IPS-NIHi11 (cell line): ENCODE results near the gene SORCS1.

Experiments used
- DNase-seq: peaks from one replicate; pipeline ENCODE4 v3.0.0; 2012; ENCODE audit warnings: mixed read lengths, low spot score

SORCS1 gene

DNA sequence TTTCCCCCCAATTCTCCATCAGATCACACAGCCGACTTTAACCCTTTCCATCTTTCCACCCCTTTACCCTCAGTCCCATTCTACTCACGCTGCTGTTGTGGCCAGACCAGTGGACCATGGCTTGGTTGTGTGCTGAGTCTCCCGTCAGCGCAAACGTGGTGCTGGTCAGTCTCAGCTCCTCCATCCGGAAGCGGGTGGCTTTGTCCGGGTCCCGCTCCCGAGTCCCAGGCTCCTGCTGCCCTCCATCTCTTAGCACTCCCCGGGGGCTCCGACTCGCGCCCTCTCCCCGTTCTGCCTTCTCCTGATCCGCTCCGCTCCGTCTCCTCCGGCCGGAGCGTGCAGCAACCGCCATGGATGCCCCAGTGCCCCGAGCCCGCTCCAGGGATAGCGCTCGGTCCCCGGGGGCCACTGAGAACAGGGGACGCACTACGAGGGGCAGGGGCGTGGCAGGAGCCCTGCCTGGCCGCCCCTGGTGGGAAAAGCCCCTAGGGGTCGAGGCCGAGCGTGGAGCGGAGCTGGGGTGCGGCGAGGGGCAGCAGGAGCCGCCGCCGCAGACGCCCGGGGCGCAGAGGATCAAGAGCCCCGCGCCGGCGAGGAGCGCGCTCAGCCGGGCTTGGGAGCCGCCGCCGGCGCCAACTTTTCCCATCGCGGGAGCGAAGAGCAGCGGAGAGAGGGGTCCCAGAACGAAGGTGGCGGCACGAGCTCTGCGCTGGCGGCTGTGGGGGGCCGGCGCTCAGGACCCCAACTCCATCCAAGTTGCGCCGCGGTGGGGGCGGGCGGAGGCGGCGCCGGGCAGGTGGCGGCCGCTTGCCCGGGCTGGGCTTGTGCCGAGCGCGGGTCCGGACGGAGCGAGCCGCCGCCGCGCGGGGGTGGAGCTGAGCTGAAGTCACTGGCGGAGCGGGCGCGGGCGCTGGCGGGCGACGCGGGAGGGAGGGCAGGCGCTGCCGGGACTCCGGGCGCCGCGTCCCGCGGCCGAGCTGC lies at the start of gene SORCS1:
SORCS1 (minus strand) TSS at position 826 of the 981 bp plus-strand sequence.
- DNase-seq, result peak; percentile 69

DNA sequence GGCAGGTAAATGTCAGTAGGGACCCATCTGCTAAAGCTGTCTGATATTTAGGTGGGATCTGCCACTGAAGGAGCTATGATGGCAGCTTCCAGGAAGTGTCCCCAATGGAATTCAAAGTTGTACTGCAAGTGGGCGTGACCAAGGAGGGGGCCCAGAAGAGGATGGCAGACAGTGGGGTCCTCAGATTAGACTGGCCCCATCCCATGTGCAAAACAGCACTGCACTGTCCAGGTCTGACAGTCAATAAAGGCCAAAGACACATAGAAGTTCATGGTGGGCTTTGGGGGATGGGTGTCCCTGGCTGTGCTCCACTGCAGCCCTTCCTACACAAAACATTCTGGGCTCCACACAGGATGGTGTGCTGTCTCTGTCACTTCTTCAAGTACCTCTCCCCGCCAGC lies 49.8 kb upstream of the SORCS1 start:
- no peak for DNase-seq

DNA sequence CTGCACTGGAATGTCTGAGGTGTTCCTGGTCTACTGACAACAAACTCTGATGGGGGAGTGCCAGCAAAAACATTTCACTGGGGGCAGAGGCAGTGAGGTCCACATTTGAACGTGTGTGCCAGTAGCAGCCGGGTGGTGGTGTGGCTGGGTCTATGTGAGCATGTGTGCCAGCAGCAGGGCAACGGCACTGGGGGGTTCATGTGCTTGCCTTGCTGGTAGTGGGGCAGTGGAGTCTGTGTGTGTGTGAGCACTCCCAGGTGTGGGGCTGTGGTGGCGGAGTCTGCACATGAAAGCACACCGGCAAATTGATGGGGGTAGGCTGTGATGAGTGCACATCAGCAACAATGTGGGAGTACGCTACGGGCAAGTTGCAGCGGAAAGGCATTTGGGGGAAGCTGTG lies 49.4 kb upstream of the SORCS1 start:
- DNase-seq, result no peak

DNA sequence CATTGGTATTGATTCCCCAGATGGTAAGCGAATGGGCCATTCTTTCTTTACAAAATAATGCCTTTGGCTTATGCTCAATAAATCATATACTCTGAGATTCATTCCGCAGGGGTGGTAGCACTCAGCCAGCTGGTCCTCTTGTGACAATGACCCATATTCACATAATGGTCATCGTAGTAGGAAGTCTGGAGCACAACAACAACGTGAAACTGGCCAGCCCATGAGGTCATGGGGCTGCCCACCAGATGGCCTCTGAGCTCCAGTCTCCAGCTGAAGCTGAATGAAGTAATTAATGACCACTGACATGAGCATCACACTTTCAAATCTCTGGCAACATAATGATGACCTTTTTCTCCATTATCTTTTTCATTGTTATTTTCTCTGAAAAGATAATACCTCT lies 42.3 kb upstream of the SORCS1 start:
- no peak for DNase-seq

DNA sequence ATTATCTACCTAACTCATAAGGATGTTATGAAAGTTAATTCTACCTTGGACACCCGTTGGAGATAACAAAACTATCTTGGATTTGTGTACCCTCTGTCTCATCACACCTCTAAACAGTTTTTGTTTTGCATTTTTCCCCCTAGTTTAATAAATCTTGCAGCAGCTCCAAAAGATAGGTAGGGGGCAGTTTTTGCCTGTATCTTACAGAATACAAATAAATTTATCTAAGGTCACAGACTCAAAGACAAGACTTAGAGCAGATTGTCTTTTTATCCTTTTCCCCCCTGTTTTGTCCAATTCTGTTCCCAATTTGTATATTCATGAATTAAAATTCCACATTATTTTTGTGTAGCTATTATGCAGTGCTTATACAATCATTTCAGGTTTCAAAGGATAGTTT lies 5.0 kb upstream of the SORCS1 start:
- DNase-seq, result no peak

DNA sequence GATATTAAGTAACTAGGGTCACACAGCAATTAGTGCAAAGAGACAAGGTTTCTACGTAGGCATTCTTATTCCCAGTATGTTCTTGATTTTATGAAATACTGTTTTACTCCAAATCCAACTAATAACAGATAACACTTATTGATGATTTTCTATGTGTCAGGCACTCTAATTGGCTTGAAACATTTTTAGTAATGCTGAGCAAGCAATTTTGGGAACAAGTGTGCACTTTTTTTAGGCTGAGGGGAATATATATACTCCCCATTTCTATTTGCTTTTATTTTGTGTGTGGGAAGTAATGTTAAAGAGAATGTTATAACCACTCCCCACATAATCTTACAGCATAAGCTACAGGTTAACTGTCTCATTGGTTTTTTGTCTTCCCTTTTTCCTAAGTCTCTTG lies 4.2 kb upstream of the SORCS1 start:
- DNase-seq, result no peak

DNA sequence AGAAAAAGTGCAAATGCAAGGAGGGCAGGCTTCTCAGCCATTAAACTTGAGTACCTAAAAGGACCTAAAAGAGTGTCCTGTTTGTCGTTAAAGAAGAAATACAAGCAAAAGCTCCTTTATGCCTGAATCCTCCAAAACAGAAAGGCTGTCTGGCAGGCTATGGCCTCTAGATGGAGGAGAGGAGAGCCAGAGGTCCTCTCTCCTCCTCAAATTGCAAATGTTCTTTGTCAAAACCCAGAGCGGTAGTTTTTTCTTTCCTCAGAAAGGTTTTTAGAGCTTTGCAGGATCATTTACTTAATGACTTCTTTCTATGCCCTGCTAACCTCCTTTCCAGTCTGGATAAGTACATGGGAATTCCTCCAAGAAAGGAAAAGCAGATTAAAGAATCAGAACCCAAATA lies 1.9 kb upstream of the SORCS1 start:
- peak; percentile 25 for DNase-seq

DNA sequence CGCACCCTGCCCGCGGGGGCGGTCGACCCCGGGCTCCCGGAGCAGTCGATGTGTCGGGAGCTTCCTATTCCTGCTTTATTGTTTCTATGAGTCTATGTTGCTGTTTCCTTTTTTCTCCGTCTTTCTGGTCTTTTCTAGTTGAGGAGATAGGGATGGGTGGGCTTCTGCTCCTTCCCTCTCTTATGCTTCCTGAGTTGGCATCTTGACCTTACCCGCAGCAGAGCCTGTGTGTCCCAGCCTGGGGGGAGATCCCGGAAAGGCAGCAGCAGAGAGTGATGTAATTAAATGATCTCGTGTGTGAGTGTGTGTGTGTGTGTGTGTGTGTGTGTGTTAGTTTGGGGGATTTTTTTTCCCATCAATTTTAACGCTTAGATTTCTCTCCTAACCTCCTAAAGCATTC lies 486 bp upstream of the SORCS1 start:
- peak; percentile 17 for DNase-seq

DNA sequence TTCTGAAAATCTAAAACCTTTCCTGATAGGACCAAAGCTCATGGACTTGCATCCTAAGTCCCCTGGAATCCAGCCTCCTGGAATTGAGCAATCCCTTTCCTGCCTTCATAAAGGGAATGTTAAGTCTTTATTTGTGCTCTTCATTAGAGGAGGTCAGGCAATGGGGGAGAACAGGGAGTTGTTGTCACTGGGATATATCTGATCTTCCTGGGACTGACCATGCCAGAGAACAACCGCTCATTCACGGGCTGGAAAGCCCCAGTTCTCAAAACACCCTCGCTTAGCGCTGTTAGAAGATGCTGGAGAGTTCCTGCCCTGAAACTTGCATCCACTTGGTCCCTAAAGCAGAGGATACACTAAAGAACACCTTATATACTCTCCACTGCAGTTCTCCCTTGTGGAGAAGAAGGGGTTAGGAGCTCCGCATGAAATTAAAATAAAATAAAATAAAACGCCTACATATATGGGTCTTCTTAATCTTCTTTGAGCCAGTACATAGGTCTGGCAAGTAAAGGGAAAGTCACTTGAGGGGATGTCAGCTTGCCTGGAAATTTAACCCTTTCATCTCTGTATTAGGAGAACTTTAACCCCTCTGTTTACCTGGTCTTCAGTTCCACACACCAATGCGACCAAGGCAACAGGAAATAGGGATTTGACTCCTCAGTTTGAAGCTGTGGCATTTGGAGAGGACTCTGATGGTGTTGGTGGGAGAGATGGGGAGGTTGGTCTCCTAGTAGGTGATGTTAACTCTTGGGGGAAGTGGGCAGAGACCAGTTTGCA lies 1.2 kb downstream of the SORCS1 start:
- no peak for DNase-seq

DNA sequence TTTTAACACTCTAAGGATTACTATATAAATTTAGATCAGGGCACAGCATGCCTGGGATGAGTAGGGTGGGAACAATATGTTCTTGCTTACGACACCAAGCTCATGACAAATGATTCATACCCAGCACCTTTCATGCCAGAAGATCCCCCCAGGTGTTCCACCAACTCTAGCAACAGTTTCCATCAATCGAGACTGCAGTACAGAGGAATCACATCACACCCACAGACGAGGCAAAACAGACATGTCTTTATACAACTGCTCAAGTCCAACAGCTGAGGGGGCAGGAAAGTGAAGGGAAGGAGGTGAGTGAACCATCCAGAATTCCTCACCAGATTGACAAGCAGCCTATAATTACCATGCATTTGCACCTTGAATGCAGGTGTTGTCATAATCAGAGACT lies 3.6 kb downstream of the SORCS1 start:
- DNase-seq, result no peak

DNA sequence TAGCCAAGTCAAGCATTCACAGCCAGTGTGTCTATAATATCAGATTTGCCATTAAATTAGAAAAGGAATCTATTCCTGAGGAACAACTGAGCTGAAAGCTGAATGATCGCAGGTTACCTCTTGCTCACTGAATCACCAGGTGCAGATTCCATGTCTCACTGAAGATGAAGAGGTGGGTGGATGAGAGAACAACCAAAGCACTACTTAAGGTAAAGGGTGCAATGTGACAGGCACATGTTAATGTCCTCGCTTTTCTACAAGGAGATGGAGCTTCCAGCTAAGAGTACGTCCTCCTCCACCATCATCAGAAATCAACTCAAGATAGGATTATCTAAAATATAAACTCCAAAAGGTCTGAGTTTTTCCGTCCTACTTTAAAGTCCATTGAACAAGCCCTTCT lies 4.6 kb downstream of the SORCS1 start:
- DNase-seq, result no peak

DNA sequence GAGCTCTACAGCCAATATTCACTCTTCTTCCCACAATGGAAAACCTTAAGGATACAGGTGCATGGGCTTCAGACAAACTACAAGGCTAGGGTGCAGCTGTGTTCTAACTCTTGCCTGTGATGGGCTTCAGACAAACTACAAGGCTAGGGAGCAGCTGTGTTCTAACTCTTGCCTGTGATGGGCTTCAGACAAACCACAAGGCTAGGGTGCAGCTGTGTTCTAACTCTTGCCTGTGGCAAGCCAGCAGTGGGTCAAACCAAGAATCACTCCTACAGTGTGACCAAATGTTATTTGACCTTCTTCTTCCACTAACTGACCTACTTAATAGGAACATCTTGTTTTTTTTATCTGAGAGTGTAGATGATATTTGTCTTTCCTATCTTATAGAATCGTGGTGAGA lies 7.4 kb downstream of the SORCS1 start:
- DNase-seq, result no peak

DNA sequence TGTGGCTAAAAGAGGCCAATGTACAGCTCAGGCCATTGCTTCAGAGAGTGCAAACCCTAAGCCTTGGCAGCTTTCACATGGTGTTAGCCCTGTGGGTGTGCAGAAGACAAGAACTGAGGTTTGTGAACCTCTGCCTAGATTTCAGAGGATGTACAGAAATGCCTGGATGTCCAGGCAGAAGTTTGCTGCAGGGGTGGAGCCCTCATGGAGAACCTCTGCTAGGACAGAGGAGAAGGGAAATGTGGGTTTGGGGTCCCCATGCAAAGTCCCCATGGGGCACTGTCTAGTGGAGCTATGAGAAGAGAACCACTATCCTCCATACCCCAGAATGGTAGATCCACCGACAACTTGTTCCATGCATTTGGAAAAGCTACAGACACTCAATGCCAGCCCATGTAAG lies 12.4 kb downstream of the SORCS1 start:
- DNase-seq, result no peak

DNA sequence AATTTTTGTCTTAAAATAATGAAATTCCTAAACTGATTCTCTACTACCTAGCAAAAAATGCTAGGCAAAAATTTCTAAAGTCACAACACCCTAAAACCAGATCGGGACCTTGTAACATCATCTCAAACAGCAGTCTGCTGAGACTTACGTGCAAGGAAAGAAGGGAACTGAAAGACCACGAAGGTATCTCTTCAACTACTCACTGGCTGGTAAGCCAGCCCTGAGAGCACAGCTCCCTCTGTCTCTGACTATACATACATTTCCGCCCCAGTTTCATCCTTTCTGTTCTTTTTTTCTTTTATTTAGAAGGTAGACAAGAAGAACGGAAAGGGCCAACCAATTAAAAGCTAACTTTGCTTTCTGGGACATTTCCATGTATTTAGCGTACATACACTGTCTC lies 15.6 kb downstream of the SORCS1 start:
- no peak for DNase-seq

DNA sequence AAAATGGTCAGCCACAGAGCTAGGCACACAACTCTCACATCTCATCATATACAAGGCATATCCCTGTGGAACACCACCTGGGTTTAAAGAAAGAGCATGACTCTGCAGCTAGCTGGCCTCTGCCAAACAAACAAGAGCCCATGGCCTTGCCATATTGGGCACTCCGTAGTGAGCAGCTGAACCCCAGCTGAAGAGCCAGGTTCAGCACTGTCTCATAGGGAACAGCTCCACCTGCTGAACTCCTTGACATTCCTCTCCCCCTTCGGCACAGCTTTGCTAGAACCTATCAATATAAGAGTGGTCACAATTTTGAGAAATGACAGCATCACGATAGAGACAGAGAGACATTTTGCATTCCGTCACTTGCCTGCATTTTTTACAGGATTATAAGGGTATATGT lies 20.0 kb downstream of the SORCS1 start:
- peak; percentile 47 for DNase-seq

DNA sequence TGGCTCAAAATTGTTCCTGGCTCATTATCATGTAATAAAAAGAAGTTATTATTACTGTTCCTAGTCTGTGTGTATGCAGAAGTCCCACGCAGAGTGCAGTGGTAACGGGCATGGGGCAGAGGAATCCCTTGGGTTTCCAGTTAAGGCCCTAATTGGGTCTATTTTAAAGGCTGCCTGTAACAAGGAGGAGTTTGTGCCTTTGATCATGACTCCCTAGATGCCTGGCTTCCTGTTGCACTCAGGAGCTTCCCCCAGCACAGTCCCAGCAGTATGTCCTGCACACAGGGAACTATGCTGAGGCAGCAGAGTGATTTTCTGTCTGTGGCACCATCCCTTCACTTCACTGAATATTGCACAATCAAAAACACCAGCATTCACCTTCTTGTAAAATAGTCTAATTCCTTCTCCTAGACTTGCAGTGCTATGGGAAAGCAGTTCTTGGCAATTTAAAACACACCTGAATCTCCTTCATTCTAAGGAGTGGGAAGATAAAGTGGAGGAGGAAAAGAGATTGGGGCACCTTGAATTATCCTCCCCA lies 22.9 kb downstream of the SORCS1 start:
- DNase-seq, result no peak

DNA sequence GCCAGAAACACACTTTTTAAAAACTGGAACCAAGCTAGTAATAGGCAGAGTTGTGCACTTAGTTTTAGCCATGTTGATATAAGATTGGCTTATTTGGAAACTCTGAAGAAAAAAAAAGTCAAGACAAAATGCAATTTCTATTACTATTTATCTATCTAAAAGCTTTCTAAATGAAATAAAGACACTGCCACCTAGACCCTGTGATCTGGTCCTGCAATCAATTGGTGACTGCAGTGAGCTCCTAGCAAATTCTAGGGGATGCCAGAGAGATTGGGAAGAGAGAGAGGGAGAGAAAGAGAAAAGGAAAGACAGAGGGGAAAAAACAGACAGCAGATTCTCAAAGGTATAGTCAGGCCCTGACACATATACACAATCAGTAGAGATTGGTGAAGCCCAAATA lies 25.3 kb downstream of the SORCS1 start:
- DNase-seq, result no peak

DNA sequence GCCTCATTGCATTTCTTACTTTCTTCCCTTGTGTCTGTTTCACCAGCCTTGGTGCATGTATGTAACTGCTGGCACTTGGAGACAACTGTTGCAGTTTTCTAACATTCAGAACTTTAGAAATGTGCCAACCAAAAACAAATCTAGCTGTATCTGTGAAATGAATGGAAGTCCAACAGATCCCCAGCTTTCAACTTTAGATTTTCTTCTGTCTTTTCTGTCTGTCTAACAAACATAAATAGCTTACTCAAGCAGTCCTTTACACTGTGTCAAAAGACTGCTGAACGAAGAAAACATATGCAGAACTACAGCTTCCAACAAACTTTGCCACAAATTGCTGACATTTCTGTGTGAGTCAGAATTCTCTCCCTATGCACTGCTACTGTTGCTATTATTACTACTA lies 30.9 kb downstream of the SORCS1 start:
- DNase-seq, result no peak

DNA sequence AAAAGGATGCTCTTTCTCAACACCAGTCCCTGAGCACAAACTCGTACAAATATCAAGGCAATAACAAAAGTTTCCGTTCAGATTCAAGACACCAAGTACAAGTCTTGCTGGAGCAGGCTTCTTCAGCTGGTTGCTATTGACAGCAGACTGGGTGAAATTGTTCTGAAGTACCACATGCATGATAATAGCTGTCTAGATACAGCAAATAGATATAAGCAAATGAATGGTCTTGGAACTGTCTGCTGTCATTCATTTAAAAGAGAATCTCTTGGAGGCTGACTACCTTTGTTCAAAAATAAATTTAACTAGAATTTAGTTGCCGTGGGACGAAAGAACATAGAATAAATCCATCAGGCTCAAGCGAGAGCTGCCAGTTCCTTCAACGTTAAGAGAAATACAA lies 35.5 kb downstream of the SORCS1 start:
- no peak for DNase-seq

DNA sequence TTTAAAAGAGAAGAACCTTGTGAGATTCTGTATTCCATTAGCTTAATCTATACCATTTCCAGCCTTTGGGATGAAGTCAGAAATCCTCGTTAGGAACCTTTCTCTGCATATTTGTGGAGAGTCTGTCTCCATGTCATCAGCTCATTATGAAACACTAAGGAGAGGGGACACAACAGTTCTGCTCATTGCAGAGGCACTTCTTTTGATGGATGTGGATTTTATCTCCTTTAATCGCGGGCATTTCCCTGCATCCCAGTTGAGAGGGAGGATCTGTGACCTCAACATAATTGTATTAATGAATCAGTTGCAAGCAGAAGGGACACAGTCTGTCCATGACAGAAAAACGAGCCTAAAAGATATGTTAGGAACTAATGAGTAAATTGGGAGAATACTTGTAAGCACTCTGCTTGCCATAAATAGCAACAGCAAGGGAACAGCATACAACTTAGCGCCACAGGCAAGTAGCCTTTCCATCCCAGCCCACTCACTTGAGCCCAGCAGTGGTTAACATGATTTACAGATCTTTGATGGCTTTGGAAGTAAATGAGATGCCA lies 37.9 kb downstream of the SORCS1 start:
- DNase-seq, result no peak

DNA sequence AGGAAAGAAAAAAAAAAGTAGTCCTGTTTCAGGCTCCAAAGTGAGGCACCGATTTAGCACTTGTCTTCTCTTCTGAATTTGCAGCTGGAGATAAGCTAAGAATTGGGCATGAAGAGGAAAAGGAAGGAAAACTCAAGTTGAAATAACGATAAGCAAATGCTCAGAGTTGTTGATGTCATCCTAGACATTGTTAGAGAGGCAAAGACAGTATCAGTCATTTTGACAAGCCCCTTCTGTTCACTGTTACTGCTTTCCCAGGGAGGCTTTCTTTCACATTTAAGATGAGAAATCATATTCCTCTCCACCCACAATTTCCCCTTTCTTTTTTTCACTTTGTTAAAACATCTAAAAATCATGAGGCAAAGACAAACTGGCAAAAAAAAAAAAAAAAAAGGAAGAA lies 41.8 kb downstream of the SORCS1 start:
- DNase-seq, result no peak

DNA sequence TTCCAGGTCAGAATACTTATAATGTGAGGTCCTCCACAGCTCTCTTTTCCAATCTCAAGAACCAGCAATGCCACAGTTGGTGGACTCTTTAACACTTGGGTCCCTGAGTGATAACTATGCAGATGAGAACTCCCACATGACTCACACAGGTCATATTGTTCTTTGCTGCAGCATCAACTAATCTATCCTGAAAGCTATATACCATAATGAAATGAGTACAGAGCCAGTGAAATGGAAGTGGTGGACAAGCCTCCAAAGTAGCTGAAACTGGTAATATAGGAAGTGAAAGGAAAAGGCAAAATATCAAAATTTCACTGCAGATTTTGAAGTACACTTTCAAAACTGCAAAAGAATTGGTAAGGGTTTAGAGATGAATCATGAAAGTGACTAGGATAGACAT lies 45.6 kb downstream of the SORCS1 start:
- DNase-seq, result no peak
